Measurements from ENCODE around the gene XRCC4.
"Not testable (repeated sequence)": the region's sequence is repeated elsewhere in the genome, so short reads cannot be mapped to it uniquely, and the experiment has no call there.

Gene XRCC4

GRCh38 chr5:83148370-83148769 lies 71.0 kb downstream of the XRCC4 start:
- Histone ChIP-seq H3K14ac (ENCODE audit: low read length) (no peak overlapping the region), H3K9me3 (replicated peaks in 1 of 2; ENCODE audit: control insufficient read depth in 2 of 2, insufficient read depth in 1 of 2, low read depth in 1 of 2, low read length in 2 of 2) (no peaks in the 10 kb centered on the region), H3K4me1 (ENCODE audit: control insufficient read depth in 2 of 2, insufficient read depth in 1 of 2, low read depth in 1 of 2, low read length in 2 of 2) (no peaks in the 10 kb centered on the region), H3K4me2 (ENCODE audit: insufficient read depth, low read length, poor library complexity, severe bottlenecking) (no peak overlapping the region), H3K18ac (ENCODE audit: low read length) (no peak overlapping the region), H3K27ac (replicated peaks; ENCODE audit: low read length) (no peak overlapping the region), H3K36me3 (replicated peaks in 1 of 2; ENCODE audit: control insufficient read depth in 2 of 2, insufficient read depth in 2 of 2, low read length in 2 of 2) (no peaks in the 10 kb centered on the region), H2AK5ac (ENCODE audit: low read depth, low read length) (no peak overlapping the region), H4K91ac (ENCODE audit: low read depth, low read length, poor library complexity) (no peak overlapping the region), H2BK15ac (ENCODE audit: low read length) (no peak overlapping the region), H2AFZ (ENCODE audit: low read length) (no peak overlapping the region), H3K27me3 (ENCODE audit: control insufficient read depth in 3 of 3, insufficient read depth in 3 of 3, low read depth in 1 of 3, low read length in 3 of 3) (no peaks in the 10 kb centered on the region), H3K23ac (ENCODE audit: low read depth, low read length, poor library complexity) (no peak overlapping the region), H3K79me1 (ENCODE audit: low read depth, low read length) (no peaks in the 10 kb centered on the region), H2BK5ac (ENCODE audit: low read length) (no peak overlapping the region), H4K8ac (ENCODE audit: low read depth, low read length) (no peak overlapping the region), H3K4me3 (ENCODE audit: low read length in 2 of 2) (no peak overlapping the region), H2BK120ac (ENCODE audit: low read depth, low read length) (no peak overlapping the region), H3K4ac (ENCODE audit: low read length) (no peak overlapping the region), H3K9ac (ENCODE audit: low read depth, low read length, poor library complexity) (no peak overlapping the region), H2BK12ac (ENCODE audit: low read length) (no peak overlapping the region)
- no peak for DNase-seq (ENCODE audit: low spot score)
- 100% methylated on average over 2 of the region's 3 CpGs; no CpG with 5 or more reads in 1 of the 2 donors for WGBS, 2 donors (ENCODE audit: extremely low coverage in 2 of 2, insufficient read length in 2 of 2, insufficient replicate concordance in 1 of 2)

DNA sequence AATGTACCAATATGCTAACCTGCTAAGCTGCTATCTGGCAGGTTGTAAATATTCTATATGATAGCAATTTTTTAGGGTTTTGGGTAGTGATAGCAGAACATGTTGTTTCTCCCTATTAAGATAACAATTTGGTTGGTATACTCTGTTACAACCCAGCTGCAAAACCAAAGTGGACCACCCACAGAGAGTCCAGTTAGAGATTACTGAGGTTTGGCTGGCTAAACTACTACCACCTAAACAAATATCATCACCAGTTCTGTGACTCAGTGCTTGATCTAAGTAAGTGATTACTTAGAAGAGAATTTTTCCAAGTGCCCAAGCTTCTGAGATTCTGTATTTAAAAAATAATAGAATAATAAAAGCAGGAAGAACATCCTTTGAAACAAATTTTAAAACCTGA lies 72.3 kb downstream of the XRCC4 start:
- no peak overlapping the region for H4K91ac ChIP-seq (ENCODE audit: low read depth, low read length, poor library complexity)
- no peak for DNase-seq (ENCODE audit: low spot score)
- no peaks in the 10 kb centered on the region for H3K4me1 ChIP-seq (ENCODE audit: control insufficient read depth in 2 of 2, insufficient read depth in 1 of 2, low read depth in 1 of 2, low read length in 2 of 2)
- H2BK12ac ChIP-seq (ENCODE audit: low read length): no peak overlapping the region
- no peak overlapping the region for H2AFZ ChIP-seq (ENCODE audit: low read length)
- H3K14ac ChIP-seq (ENCODE audit: low read length): no peak overlapping the region
- H3K4me3 ChIP-seq (ENCODE audit: low read length in 2 of 2): no peak overlapping the region
- H2BK5ac ChIP-seq (ENCODE audit: low read length): no peak overlapping the region
- H2AK5ac ChIP-seq (ENCODE audit: low read depth, low read length): no peak overlapping the region
- H3K27me3 ChIP-seq (ENCODE audit: control insufficient read depth in 3 of 3, insufficient read depth in 3 of 3, low read depth in 1 of 3, low read length in 3 of 3): no peaks in the 10 kb centered on the region
- H2BK15ac ChIP-seq (ENCODE audit: low read length): no peak overlapping the region
- no peak overlapping the region for H2BK120ac ChIP-seq (ENCODE audit: low read depth, low read length)
- no peaks in the 10 kb centered on the region for H3K79me1 ChIP-seq (ENCODE audit: low read depth, low read length)
- no peak overlapping the region for H3K4ac ChIP-seq (ENCODE audit: low read length)
- no peak overlapping the region for H3K23ac ChIP-seq (ENCODE audit: low read depth, low read length, poor library complexity)
- H3K4me2 ChIP-seq (ENCODE audit: insufficient read depth, low read length, poor library complexity, severe bottlenecking): no peak overlapping the region
- no peaks in the 10 kb centered on the region for H3K36me3 ChIP-seq (replicated peaks in 1 of 2; ENCODE audit: control insufficient read depth in 2 of 2, insufficient read depth in 2 of 2, low read length in 2 of 2)
- H3K27ac ChIP-seq (replicated peaks; ENCODE audit: low read length): no peak overlapping the region
- no peak overlapping the region for H3K9ac ChIP-seq (ENCODE audit: low read depth, low read length, poor library complexity)
- H3K9me3 ChIP-seq (replicated peaks in 1 of 2; ENCODE audit: control insufficient read depth in 2 of 2, insufficient read depth in 1 of 2, low read depth in 1 of 2, low read length in 2 of 2): no peaks in the 10 kb centered on the region
- H4K8ac ChIP-seq (ENCODE audit: low read depth, low read length): no peak overlapping the region
- no peak overlapping the region for H3K18ac ChIP-seq (ENCODE audit: low read length)

GRCh38 chr5:83151821-83152220 lies 74.5 kb downstream of the XRCC4 start:
- Histone ChIP-seq H3K14ac (ENCODE audit: low read length) (no peak overlapping the region), H3K4me1 (ENCODE audit: control insufficient read depth in 2 of 2, insufficient read depth in 1 of 2, low read depth in 1 of 2, low read length in 2 of 2) (no peaks in the 10 kb centered on the region), H2BK15ac (ENCODE audit: low read length) (no peak overlapping the region), H2BK5ac (ENCODE audit: low read length) (no peak overlapping the region), H4K8ac (ENCODE audit: low read depth, low read length) (no peak overlapping the region), H2BK120ac (ENCODE audit: low read depth, low read length) (no peak overlapping the region), H3K36me3 (replicated peaks in 1 of 2; ENCODE audit: control insufficient read depth in 2 of 2, insufficient read depth in 2 of 2, low read length in 2 of 2) (no peaks in the 10 kb centered on the region), H2AFZ (ENCODE audit: low read length) (no peak overlapping the region), H3K27ac (replicated peaks; ENCODE audit: low read length) (no peak overlapping the region), H2AK5ac (ENCODE audit: low read depth, low read length) (no peak overlapping the region), H3K4ac (ENCODE audit: low read length) (no peak overlapping the region), H3K4me3 (ENCODE audit: low read length in 2 of 2) (no peak overlapping the region), H3K4me2 (ENCODE audit: insufficient read depth, low read length, poor library complexity, severe bottlenecking) (no peak overlapping the region), H2BK12ac (ENCODE audit: low read length) (no peak overlapping the region), H4K91ac (ENCODE audit: low read depth, low read length, poor library complexity) (no peak overlapping the region), H3K18ac (ENCODE audit: low read length) (no peak overlapping the region), H3K27me3 (ENCODE audit: control insufficient read depth in 3 of 3, insufficient read depth in 3 of 3, low read depth in 1 of 3, low read length in 3 of 3) (no peaks in the 10 kb centered on the region), H3K9me3 (replicated peaks in 1 of 2; ENCODE audit: control insufficient read depth in 2 of 2, insufficient read depth in 1 of 2, low read depth in 1 of 2, low read length in 2 of 2) (no peaks in the 10 kb centered on the region), H3K23ac (ENCODE audit: low read depth, low read length, poor library complexity) (no peak overlapping the region), H3K79me1 (ENCODE audit: low read depth, low read length) (no peaks in the 10 kb centered on the region), H3K9ac (ENCODE audit: low read depth, low read length, poor library complexity) (no peak overlapping the region)
- WGBS, 2 donors (ENCODE audit: extremely low coverage in 2 of 2, insufficient read length in 2 of 2, insufficient replicate concordance in 1 of 2): no CpG with 5 or more reads among the region's 1 CpG
- no peak for DNase-seq (ENCODE audit: low spot score)

DNA sequence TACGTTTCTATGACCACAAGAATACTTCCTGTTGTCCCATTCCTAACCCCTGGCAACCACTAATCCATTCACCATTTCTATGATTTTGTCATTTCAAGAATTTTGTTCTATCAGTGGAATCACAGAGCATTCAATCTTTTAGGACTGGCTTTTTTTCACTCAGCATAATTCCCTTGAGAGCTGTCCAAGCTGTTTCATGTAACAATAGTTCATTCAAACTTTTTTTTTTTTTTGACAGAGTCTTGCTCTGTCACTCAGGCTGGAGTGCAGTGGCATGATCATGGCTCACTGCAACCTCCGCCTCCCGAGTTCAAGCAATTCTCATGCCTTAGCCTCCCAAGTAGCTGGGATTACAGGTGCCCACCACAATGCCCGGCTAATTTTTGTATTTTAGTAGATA lies 75.6 kb downstream of the XRCC4 start:
- not testable (repeated sequence) for H3K4me1 ChIP-seq (ENCODE audit: control insufficient read depth in 2 of 2, insufficient read depth in 1 of 2, low read depth in 1 of 2, low read length in 2 of 2); H2BK15ac ChIP-seq (ENCODE audit: low read length); H3K4ac ChIP-seq (ENCODE audit: low read length); H3K14ac ChIP-seq (ENCODE audit: low read length); H2BK12ac ChIP-seq (ENCODE audit: low read length); H3K27me3 ChIP-seq (ENCODE audit: control insufficient read depth in 3 of 3, insufficient read depth in 3 of 3, low read depth in 1 of 3, low read length in 3 of 3); H3K4me2 ChIP-seq (ENCODE audit: insufficient read depth, low read length, poor library complexity, severe bottlenecking); H2AFZ ChIP-seq (ENCODE audit: low read length); H2BK120ac ChIP-seq (ENCODE audit: low read depth, low read length); H3K27ac ChIP-seq (replicated peaks; ENCODE audit: low read length); H3K18ac ChIP-seq (ENCODE audit: low read length); H2AK5ac ChIP-seq (ENCODE audit: low read depth, low read length); H3K4me3 ChIP-seq (ENCODE audit: low read length in 2 of 2); H3K9me3 ChIP-seq (replicated peaks in 1 of 2; ENCODE audit: control insufficient read depth in 2 of 2, insufficient read depth in 1 of 2, low read depth in 1 of 2, low read length in 2 of 2); DNase-seq (ENCODE audit: low spot score); H4K8ac ChIP-seq (ENCODE audit: low read depth, low read length); H3K79me1 ChIP-seq (ENCODE audit: low read depth, low read length); H3K36me3 ChIP-seq (replicated peaks in 1 of 2; ENCODE audit: control insufficient read depth in 2 of 2, insufficient read depth in 2 of 2, low read length in 2 of 2); H3K23ac ChIP-seq (ENCODE audit: low read depth, low read length, poor library complexity); H2BK5ac ChIP-seq (ENCODE audit: low read length); H3K9ac ChIP-seq (ENCODE audit: low read depth, low read length, poor library complexity); H4K91ac ChIP-seq (ENCODE audit: low read depth, low read length, poor library complexity)
- no CpG with 5 or more reads among the region's 4 CpGs for WGBS, 2 donors (ENCODE audit: extremely low coverage in 2 of 2, insufficient read length in 2 of 2, insufficient replicate concordance in 1 of 2)
